GM23338 (cell line): Measurements from ENCODE around the gene MRPS34. TPM values are rescaled to one million over a fixed set of nuclear protein-coding genes. Genes with fewer than 3 reads are reported as not detected.

Experiments
- ATAC-seq: fragments of 200-7000 bp; cut with Tn5 transposase; 3 replicates; pipeline ENCODE4 v1.9.1; 2020
- DNase-seq: peaks from one replicate; pipeline ENCODE4 v3.0.0-alpha.2; 2015; ENCODE audit warnings: low spot score
- H2AFZ ChIP-seq: fragments of 200-600 bp; sonication (generic); 2 replicates; pipeline ENCODE4 v1.8.0; 2016; ENCODE audit warnings: antibody characterized with exemption, mild to moderate bottlenecking, moderate library complexity
- H3F3A ChIP-seq: fragments of 200-600 bp; sonication (generic); replicated peaks from 2 replicates; pipeline ENCODE4 v1.8.0; 2017; ENCODE audit warnings: antibody characterized with exemption, mixed run types, low read depth
- H3K27ac ChIP-seq: fragments of 200-600 bp; sonication (generic); 2 replicates; pipeline ENCODE4 v1.6.1; 2016; ENCODE audit warnings: low read depth
- H3K27me3 ChIP-seq: fragments of 200-600 bp; sonication (generic); 2 replicates; pipeline ENCODE4 v1.8.0; 2016; ENCODE audit warnings: mild to moderate bottlenecking, mixed run types, moderate library complexity; ENCODE audit not compliant: insufficient read depth
- H3K36me3 ChIP-seq: fragments of 200-600 bp; sonication (generic); 2 replicates; pipeline ENCODE4 v1.8.0; 2016; ENCODE audit warnings: mild to moderate bottlenecking; ENCODE audit not compliant: insufficient read depth
- H3K4me1 ChIP-seq: fragments of 200-600 bp; sonication (generic); 2 replicates; pipeline ENCODE4 v1.8.0; 2016; ENCODE audit warnings: mild to moderate bottlenecking, moderate library complexity; ENCODE audit not compliant: insufficient read depth
- H3K4me2 ChIP-seq: fragments of 200-600 bp; sonication (generic); 2 replicates; pipeline ENCODE4 v1.7.1; 2017; ENCODE audit warnings: mixed run types
- H3K4me3 ChIP-seq: fragments of 200-600 bp; sonication (generic); 2 replicates; pipeline ENCODE4 v1.6.1; 2016; ENCODE audit warnings: mixed run types
- H3K79me2 ChIP-seq: fragments of 200-600 bp; sonication (generic); replicated peaks from 2 replicates; pipeline ENCODE4 v1.8.0; 2017; ENCODE audit warnings: mild to moderate bottlenecking; ENCODE audit not compliant: insufficient read depth
- H3K9me2 ChIP-seq: fragments of 200-600 bp; sonication (generic); 2 replicates; pipeline ENCODE4 v1.8.0; 2017; ENCODE audit not compliant: insufficient read depth
- H4K20me1 ChIP-seq: fragments of 200-600 bp; sonication (generic); replicated peaks from 2 replicates; pipeline ENCODE4 v1.8.0; 2017; ENCODE audit warnings: mild to moderate bottlenecking; ENCODE audit not compliant: insufficient read depth
- H3K27ac Mint-ChIP-seq: 2 replicates; pipeline ENCODE4 v1.8.0; 2020; ENCODE audit warnings: inconsistent platforms, mild to moderate bottlenecking, moderate library complexity, mixed read lengths
- H3K27me3 Mint-ChIP-seq: 3 replicates; pipeline ENCODE4 v1.8.0; 2022; ENCODE audit warnings: low read depth, mild to moderate bottlenecking, moderate library complexity, mixed read lengths, inconsistent platforms; ENCODE audit not compliant: insufficient read depth, poor library complexity
- H3K36me3 Mint-ChIP-seq: 3 replicates; pipeline ENCODE4 v1.8.0; 2021; ENCODE audit warnings: low read depth, mild to moderate bottlenecking, inconsistent platforms, moderate library complexity, mixed read lengths
- H3K4me1 Mint-ChIP-seq: 3 replicates; pipeline ENCODE4 v1.8.0; 2020; ENCODE audit warnings: mild to moderate bottlenecking, inconsistent platforms, mixed read lengths
- H3K4me3 Mint-ChIP-seq: 3 replicates; pipeline ENCODE4 v1.8.0; 2021; ENCODE audit warnings: moderate library complexity, mild to moderate bottlenecking, inconsistent platforms, mixed read lengths
- H3K9me3 Mint-ChIP-seq: 3 replicates; pipeline ENCODE4 v1.8.0; 2020; ENCODE audit warnings: moderate library complexity, mild to moderate bottlenecking, inconsistent platforms, mixed read lengths
- CREB1 ChIP-seq: fragments of 250-450 bp; sonication (Bioruptor Pico); IDR thresholded peaks from 2 replicates; pipeline ENCODE4 v1.5.0; 2020; ENCODE audit warnings: low read depth, mild to moderate bottlenecking, moderate library complexity
- EZH2 ChIP-seq: fragments of 200-600 bp; sonication (generic); IDR thresholded peaks from one replicate; pipeline ENCODE4 v1.8.0; 2017; ENCODE audit warnings: antibody characterized with exemption, mild to moderate bottlenecking, low read depth; ENCODE audit not compliant: unreplicated experiment
- POLR2AphosphoS5 ChIP-seq: IDR thresholded peaks from 2 replicates; pipeline ENCODE4 v1.6.1; 2016; ENCODE audit warnings: antibody characterized with exemption, low read depth
- STAT1 ChIP-seq: IDR thresholded peaks from one replicate; pipeline ENCODE4 v1.6.1; 2016; ENCODE audit warnings: antibody characterized with exemption; ENCODE audit not compliant: unreplicated experiment
- polyA plus RNA-seq: library from polyadenylated mRNA; unstranded; fragments of >200 nt; fragmentation: Nextera tagmentation; extraction: Ambion mirVana; gene quantifications from 2 replicates; pipeline ENCODE4 v1.2.1, GENCODE V29; 2016
- total RNA-seq: library from RNA; depleted of rRNA; stranded (reverse); fragments of >200 nt; shearing (Covaris generic); gene quantifications from 2 replicates; pipeline ENCODE4 v1.2.3, GENCODE V29; 2014
- TF ChIP-seq, protein P1 (sequence below): fragments of 250-450 bp; sonication (Bioruptor Pico); IDR thresholded peaks from 2 replicates; pipeline ENCODE4 v1.5.0; 2020; ENCODE audit warnings: mild to moderate bottlenecking, moderate library complexity
- TF ChIP-seq, protein P2 (sequence below), 2 experiments: fragments of 200-600 bp in 1 of 2; sonication (generic) in 1 of 2; conservative IDR thresholded peaks; 2 replicates each; pipeline versions ENCODE4 v1.5.1 to v1.6.1; 2016 to 2017; ENCODE audit warnings: antibody characterized with exemption in 2 of 2, low read depth in 2 of 2, mild to moderate bottlenecking in 2 of 2, moderate library complexity in 1 of 2
- TF ChIP-seq, protein P3 (sequence below): IDR thresholded peaks from 2 replicates; pipeline ENCODE4 v1.6.1; 2016; ENCODE audit warnings: antibody characterized with exemption
- TF ChIP-seq, protein P4 (sequence below): IDR thresholded peaks from one replicate; pipeline ENCODE4 v1.6.1; 2018; ENCODE audit warnings: antibody characterized with exemption; ENCODE audit not compliant: unreplicated experiment

MRPS34 gene
- total and polyA plus RNA-seq, 2 experiments from 2014 or later: 248 to 391 TPM

DNA sequence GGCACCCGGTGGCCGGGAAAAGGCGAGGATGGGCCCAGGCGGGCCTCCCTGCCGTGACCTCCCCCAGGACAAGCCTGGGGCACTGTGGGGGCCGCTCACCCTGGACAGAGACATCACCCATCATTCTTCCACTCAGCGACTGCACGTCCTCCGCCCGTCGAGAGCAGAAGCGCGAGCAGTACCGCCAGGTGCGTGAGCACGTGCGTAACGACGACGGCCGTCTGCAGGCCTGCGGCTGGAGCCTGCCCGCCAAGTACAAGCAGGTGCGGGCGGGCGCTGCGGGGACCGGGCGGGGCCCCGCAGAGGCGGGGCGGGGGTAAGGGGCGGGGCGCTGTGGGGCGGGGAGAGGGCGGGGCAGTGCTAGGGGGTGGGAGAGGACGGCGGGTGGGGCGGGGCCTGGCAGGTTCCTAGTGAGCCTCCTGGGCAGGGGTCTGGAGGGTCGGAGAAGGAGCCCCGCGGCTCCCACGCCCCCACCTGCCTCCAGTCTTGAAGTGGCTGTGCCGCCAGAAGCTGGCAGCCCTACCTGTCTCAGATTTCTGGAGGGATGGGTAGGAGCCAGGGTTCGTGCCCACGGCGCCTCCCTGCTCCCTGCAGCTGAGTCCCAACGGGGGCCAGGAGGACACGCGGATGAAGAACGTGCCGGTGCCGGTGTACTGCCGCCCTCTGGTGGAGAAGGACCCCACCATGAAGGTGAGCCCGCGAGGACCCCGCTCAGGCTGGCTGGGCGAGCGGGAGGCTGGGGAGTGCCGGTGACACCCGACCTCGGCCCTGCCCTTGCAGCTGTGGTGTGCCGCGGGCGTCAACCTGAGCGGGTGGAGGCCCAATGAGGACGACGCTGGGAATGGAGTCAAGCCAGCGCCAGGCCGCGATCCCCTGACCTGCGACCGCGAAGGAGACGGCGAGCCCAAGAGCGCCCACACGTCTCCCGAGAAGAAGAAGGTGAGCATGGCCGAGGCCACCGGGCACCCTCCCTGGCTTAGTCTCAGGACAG lies 9.1 kb downstream of the MRPS34 start:
- Histone ChIP-seq H3K27ac (no peak overlapping the region), H3K4me2 (peak overlapping the region; percentile 78), H3K36me3 (no peaks in the 10 kb centered on the region), H3F3A (0 out of 2 replicates have a peak, but pooled peaks cover 3% of the 10 kb centered on the region), H3K79me2 (no peaks in the 10 kb centered on the region), H3K4me3 (peak overlapping the region; percentile 53), H3K27me3 (no peaks in the 10 kb centered on the region), H3K9me2 (no peaks in the 10 kb centered on the region), H2AFZ (no peak overlapping the region), H4K20me1 (no peaks in the 10 kb centered on the region), H3K4me1 (no peaks in the 10 kb centered on the region; the same call in 1 of the 2 replicates)
- Mint-ChIP-seq H3K27ac (no peak overlapping the region), H3K27me3 (peaks cover 12% of the 10 kb centered on the region), H3K4me1 (no peaks in the 10 kb centered on the region), H3K36me3 (peaks cover 12% of the 10 kb centered on the region), H3K4me3 (peak overlapping the region; percentile 49; the same call in 2 of the 3 replicates), H3K9me3 (no peaks in the 10 kb centered on the region)
- TF ChIP-seq POLR2AphosphoS5 (peak; percentile 45; the same call in 1 of the 2 replicates), EZH2 (no peak), STAT1 (no peak), CREB1 (0 out of 2 replicates have a peak, but pooled peaks have one; percentile 40)
- TF ChIP-seq, protein P1, sequence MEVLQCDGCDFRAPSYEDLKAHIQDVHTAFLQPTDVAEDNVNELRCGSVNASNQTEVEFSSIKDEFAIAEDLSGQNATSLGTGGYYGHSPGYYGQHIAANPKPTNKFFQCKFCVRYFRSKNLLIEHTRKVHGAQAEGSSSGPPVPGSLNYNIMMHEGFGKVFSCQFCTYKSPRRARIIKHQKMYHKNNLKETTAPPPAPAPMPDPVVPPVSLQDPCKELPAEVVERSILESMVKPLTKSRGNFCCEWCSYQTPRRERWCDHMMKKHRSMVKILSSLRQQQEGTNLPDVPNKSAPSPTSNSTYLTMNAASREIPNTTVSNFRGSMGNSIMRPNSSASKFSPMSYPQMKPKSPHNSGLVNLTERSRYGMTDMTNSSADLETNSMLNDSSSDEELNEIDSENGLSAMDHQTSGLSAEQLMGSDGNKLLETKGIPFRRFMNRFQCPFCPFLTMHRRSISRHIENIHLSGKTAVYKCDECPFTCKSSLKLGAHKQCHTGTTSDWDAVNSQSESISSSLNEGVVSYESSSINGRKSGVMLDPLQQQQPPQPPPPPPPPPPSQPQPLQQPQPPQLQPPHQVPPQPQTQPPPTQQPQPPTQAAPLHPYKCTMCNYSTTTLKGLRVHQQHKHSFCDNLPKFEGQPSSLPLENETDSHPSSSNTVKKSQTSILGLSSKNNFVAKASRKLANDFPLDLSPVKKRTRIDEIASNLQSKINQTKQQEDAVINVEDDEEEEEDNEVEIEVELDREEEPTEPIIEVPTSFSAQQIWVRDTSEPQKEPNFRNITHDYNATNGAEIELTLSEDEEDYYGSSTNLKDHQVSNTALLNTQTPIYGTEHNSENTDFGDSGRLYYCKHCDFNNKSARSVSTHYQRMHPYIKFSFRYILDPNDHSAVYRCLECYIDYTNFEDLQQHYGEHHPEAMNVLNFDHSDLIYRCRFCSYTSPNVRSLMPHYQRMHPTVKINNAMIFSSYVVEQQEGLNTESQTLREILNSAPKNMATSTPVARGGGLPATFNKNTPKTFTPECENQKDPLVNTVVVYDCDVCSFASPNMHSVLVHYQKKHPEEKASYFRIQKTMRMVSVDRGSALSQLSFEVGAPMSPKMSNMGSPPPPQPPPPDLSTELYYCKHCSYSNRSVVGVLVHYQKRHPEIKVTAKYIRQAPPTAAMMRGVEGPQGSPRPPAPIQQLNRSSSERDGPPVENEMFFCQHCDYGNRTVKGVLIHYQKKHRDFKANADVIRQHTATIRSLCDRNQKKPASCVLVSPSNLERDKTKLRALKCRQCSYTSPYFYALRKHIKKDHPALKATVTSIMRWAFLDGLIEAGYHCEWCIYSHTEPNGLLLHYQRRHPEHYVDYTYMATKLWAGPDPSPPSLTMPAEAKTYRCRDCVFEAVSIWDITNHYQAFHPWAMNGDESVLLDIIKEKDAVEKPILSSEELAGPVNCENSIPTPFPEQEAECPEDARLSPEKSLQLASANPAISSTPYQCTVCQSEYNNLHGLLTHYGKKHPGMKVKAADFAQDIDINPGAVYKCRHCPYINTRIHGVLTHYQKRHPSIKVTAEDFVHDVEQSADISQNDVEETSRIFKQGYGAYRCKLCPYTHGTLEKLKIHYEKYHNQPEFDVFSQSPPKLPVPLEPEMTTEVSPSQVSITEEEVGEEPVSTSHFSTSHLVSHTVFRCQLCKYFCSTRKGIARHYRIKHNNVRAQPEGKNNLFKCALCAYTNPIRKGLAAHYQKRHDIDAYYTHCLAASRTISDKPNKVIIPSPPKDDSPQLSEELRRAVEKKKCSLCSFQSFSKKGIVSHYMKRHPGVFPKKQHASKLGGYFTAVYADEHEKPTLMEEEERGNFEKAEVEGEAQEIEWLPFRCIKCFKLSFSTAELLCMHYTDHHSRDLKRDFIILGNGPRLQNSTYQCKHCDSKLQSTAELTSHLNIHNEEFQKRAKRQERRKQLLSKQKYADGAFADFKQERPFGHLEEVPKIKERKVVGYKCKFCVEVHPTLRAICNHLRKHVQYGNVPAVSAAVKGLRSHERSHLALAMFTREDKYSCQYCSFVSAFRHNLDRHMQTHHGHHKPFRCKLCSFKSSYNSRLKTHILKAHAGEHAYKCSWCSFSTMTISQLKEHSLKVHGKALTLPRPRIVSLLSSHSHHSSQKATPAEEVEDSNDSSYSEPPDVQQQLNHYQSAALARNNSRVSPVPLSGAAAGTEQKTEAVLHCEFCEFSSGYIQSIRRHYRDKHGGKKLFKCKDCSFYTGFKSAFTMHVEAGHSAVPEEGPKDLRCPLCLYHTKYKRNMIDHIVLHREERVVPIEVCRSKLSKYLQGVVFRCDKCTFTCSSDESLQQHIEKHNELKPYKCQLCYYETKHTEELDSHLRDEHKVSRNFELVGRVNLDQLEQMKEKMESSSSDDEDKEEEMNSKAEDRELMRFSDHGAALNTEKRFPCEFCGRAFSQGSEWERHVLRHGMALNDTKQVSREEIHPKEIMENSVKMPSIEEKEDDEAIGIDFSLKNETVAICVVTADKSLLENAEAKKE: no peak
- TF ChIP-seq, protein P2, sequence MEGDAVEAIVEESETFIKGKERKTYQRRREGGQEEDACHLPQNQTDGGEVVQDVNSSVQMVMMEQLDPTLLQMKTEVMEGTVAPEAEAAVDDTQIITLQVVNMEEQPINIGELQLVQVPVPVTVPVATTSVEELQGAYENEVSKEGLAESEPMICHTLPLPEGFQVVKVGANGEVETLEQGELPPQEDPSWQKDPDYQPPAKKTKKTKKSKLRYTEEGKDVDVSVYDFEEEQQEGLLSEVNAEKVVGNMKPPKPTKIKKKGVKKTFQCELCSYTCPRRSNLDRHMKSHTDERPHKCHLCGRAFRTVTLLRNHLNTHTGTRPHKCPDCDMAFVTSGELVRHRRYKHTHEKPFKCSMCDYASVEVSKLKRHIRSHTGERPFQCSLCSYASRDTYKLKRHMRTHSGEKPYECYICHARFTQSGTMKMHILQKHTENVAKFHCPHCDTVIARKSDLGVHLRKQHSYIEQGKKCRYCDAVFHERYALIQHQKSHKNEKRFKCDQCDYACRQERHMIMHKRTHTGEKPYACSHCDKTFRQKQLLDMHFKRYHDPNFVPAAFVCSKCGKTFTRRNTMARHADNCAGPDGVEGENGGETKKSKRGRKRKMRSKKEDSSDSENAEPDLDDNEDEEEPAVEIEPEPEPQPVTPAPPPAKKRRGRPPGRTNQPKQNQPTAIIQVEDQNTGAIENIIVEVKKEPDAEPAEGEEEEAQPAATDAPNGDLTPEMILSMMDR (conservative IDR thresholded peaks at IDR 0.05; ENCODE audit: low read depth in 2 of 2): peak; percentile 62 to 87
- TF ChIP-seq, protein P3, sequence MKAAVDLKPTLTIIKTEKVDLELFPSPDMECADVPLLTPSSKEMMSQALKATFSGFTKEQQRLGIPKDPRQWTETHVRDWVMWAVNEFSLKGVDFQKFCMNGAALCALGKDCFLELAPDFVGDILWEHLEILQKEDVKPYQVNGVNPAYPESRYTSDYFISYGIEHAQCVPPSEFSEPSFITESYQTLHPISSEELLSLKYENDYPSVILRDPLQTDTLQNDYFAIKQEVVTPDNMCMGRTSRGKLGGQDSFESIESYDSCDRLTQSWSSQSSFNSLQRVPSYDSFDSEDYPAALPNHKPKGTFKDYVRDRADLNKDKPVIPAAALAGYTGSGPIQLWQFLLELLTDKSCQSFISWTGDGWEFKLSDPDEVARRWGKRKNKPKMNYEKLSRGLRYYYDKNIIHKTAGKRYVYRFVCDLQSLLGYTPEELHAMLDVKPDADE: no peak
- TF ChIP-seq, protein P4, sequence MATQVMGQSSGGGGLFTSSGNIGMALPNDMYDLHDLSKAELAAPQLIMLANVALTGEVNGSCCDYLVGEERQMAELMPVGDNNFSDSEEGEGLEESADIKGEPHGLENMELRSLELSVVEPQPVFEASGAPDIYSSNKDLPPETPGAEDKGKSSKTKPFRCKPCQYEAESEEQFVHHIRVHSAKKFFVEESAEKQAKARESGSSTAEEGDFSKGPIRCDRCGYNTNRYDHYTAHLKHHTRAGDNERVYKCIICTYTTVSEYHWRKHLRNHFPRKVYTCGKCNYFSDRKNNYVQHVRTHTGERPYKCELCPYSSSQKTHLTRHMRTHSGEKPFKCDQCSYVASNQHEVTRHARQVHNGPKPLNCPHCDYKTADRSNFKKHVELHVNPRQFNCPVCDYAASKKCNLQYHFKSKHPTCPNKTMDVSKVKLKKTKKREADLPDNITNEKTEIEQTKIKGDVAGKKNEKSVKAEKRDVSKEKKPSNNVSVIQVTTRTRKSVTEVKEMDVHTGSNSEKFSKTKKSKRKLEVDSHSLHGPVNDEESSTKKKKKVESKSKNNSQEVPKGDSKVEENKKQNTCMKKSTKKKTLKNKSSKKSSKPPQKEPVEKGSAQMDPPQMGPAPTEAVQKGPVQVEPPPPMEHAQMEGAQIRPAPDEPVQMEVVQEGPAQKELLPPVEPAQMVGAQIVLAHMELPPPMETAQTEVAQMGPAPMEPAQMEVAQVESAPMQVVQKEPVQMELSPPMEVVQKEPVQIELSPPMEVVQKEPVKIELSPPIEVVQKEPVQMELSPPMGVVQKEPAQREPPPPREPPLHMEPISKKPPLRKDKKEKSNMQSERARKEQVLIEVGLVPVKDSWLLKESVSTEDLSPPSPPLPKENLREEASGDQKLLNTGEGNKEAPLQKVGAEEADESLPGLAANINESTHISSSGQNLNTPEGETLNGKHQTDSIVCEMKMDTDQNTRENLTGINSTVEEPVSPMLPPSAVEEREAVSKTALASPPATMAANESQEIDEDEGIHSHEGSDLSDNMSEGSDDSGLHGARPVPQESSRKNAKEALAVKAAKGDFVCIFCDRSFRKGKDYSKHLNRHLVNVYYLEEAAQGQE: no peak
- ATAC-seq (peak; percentile 84), DNase-seq (peak; percentile 92)
